Caco-2 (cell line): Measurements from ENCODE around the gene ALB. TPM values are rescaled to one million over a fixed set of nuclear protein-coding genes. Genes with fewer than 3 reads are reported as not detected.

Source experiments
- BruUV-seq: library from RNA; stranded (reverse); fragments of 400-500 nt; replicated peaks from 2 replicates; lab custom pipeline; 2021; lab: Mats Ljungman, UMichigan
- CTCF ChIA-PET: fragments of 300-600 bp; sonication (Branson Sonifier 250); formaldehyde crosslinking; loops from one replicate; lab custom pipeline; 2022; ENCODE audit warnings: antibody characterized with exemption; lab: Charles Lee
- POLR2A ChIA-PET: fragments of 300-600 bp; sonication (Branson Sonifier 250); formaldehyde crosslinking; loops from one replicate; lab custom pipeline; 2022; ENCODE audit warnings: antibody characterized with exemption; lab: Charles Lee
- DNase-seq, 2 experiments: peaks; one replicate each; pipeline versions ENCODE4 v3.0.0 to v3.0.0-alpha.2; 2020 to 2022
- H3K27me3 ChIP-seq: replicated peaks from 2 replicates; pipeline ENCODE4 v1.6.0; 2011; ENCODE audit warnings: low read length; ENCODE audit not compliant: control insufficient read depth, insufficient read depth
- H3K36me3 ChIP-seq: 2 replicates; pipeline ENCODE4 v1.5.1; 2011; ENCODE audit warnings: low read length; ENCODE audit not compliant: control insufficient read depth, insufficient read depth
- H3K4me1 ChIP-seq: fragments of 250-450 bp; sonication (Bioruptor Pico); 2 replicates; pipeline ENCODE4 v1.5.1; 2020; ENCODE audit warnings: mild to moderate bottlenecking
- H3K4me3 ChIP-seq: 2 replicates; pipeline ENCODE4 v1.5.1; 2011; ENCODE audit warnings: low read depth, mild to moderate bottlenecking, control low read depth, low read length
- H3K9me3 ChIP-seq: fragments of 250-450 bp; sonication (Bioruptor Pico); 2 replicates; pipeline ENCODE4 v1.5.1; 2020; ENCODE audit warnings: mild to moderate bottlenecking, moderate library complexity
- H3K27ac Mint-ChIP-seq: one replicate; pipeline ENCODE4 v1.8.0; 2022; ENCODE audit warnings: mixed read lengths; ENCODE audit not compliant: unreplicated experiment
- H3K27me3 Mint-ChIP-seq: one replicate; pipeline ENCODE4 v1.8.0; 2022; ENCODE audit warnings: mixed read lengths; ENCODE audit not compliant: insufficient read depth, unreplicated experiment
- H3K36me3 Mint-ChIP-seq: one replicate; pipeline ENCODE4 v1.8.0; 2022; ENCODE audit warnings: mild to moderate bottlenecking, mixed read lengths; ENCODE audit not compliant: insufficient read depth, unreplicated experiment
- H3K4me1 Mint-ChIP-seq: one replicate; pipeline ENCODE4 v1.8.0; 2022; ENCODE audit warnings: low read depth, mixed read lengths; ENCODE audit not compliant: unreplicated experiment
- H3K4me3 Mint-ChIP-seq: one replicate; pipeline ENCODE4 v1.8.0; 2022; ENCODE audit warnings: mild to moderate bottlenecking, moderate library complexity, mixed read lengths; ENCODE audit not compliant: unreplicated experiment
- H3K9me3 Mint-ChIP-seq: one replicate; pipeline ENCODE4 v1.8.0; 2022; ENCODE audit warnings: mixed read lengths; ENCODE audit not compliant: unreplicated experiment
- intact Hi-C: fragments of 100-400 bp; cut with micrococcal nuclease; formaldehyde crosslinking; loops from one replicate; pipeline ENCODE4 v1.10.0; 2022; ENCODE audit not compliant: unreplicated experiment
- total RNA-seq: library from RNA; stranded (reverse); gene quantifications from 2 replicates; pipeline ENCODE4 v1.2.3, GENCODE V29; 2022
- TF ChIP-seq, protein P1 (sequence below), 2 experiments: fragments of 200-600 bp in 1 of 2; IDR thresholded peaks; 1 replicate in 1 of 2; 2 replicates in 1 of 2; pipeline versions ENCODE4 v1.5.1 to v1.8.0; 2011 to 2022; ENCODE audit warnings: antibody characterized with exemption in 1 of 2, control low read depth in 1 of 2, inconsistent platforms in 1 of 2, low read depth in 1 of 2, low read length in 1 of 2, mild to moderate bottlenecking in 1 of 2, moderate library complexity in 1 of 2; ENCODE audit not compliant: insufficient read depth in 1 of 2, severe bottlenecking in 1 of 2, unreplicated experiment in 1 of 2

The ALB gene
- total RNA-seq, 1 experiment from 2014 or later = 64.9 TPM

DNA sequence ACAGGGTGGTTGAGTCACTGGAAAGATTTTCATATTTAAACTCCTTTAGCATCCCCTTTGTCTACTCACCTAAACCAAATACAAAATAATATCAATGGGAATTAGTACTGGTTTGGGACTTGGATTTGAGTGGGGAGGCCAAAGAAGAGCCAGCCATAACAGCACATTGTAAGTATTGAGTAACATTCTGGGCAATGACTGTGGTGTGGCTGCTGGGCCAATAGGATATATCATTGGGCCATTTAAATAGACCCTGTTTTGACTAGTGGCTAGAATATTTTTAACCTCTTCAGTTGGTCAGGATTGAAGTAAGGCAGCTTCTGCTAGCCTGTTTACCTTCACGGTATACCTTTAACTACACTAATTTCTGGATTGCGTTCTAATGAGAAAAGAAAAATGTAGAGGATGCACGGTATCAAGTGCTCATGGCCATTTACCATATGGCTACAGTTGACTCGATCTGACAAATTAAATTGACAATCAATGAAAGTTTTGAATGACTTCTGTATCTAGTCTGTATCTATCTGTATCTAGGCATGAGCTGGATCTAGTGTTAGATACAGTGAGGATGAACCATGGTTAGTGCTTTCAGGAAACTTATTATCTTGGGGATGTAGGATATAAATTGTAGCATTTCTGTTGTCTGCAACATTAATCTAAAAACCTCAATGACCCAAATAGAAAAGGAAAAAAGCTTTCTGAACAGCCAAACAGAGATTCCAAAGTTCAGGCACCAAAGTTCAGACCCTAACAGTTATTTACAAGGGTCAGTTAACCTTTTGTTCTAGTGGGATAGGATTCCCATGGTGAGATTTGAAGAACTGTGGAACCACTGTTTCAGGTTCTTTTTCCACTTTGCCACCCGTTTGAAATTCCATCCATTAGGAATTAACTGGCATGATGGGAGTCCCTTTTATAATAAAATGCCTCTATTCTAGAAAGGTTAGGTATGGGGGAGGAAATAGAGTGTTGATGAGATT is 6.8 kb upstream of the ALB start:
- H3K4me1 ChIP-seq = peaks cover 12% of the 10 kb centered on the region
- H3K36me3 ChIP-seq = no peaks in the 10 kb centered on the region
- H3K9me3 ChIP-seq = no peaks in the 10 kb centered on the region
- no TSS peak for BruUV-seq
- intact Hi-C loops = no loop called here
- ChIA-PET POLR2A (no interaction called here), CTCF (no interaction called here)
- H3K4me3 Mint-ChIP-seq = no peak overlapping the region
- TF ChIP-seq, protein P1, sequence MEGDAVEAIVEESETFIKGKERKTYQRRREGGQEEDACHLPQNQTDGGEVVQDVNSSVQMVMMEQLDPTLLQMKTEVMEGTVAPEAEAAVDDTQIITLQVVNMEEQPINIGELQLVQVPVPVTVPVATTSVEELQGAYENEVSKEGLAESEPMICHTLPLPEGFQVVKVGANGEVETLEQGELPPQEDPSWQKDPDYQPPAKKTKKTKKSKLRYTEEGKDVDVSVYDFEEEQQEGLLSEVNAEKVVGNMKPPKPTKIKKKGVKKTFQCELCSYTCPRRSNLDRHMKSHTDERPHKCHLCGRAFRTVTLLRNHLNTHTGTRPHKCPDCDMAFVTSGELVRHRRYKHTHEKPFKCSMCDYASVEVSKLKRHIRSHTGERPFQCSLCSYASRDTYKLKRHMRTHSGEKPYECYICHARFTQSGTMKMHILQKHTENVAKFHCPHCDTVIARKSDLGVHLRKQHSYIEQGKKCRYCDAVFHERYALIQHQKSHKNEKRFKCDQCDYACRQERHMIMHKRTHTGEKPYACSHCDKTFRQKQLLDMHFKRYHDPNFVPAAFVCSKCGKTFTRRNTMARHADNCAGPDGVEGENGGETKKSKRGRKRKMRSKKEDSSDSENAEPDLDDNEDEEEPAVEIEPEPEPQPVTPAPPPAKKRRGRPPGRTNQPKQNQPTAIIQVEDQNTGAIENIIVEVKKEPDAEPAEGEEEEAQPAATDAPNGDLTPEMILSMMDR (IDR thresholded peaks at IDR 0.05; ENCODE audit: insufficient read depth in 1 of 2, low read depth in 1 of 2, low read length in 1 of 2, severe bottlenecking in 1 of 2, unreplicated experiment in 1 of 2) = no peak
- H3K9me3 Mint-ChIP-seq = no peaks in the 10 kb centered on the region
- H3K4me1 Mint-ChIP-seq = peaks cover 9% of the 10 kb centered on the region
- H3K36me3 Mint-ChIP-seq = no peaks in the 10 kb centered on the region
- H3K4me3 ChIP-seq = no peak overlapping the region
- no peaks in the 10 kb centered on the region for H3K27me3 ChIP-seq
- DNase-seq = no peak
- no peaks in the 10 kb centered on the region for H3K27me3 Mint-ChIP-seq
- no peak overlapping the region for H3K27ac Mint-ChIP-seq

DNA sequence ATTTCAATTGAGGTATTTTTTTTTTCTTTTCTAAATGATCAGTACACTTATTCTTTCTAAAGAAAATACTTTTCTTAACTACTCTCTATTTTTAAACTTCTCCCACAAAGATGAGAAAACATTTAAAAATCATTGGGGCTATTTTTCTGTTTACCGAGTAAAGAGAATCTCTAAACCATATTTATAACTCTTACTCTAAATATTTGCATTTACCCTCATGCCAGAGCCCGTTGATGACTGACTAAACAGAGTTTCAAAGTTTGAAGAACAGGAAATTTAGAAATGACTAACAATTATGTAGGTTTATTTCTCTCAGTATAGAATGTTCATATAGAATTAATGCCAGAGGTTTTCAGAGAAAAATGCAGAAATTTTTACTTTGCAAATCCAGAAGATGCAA is 2.7 kb upstream of the ALB start:
- intact Hi-C loops = loop anchor here (1.0 kb wide), 1 partner anchor 31 kb away; no protein-coding TSS in a partner anchor
- TF ChIP-seq, protein P1 (IDR thresholded peaks at IDR 0.05; ENCODE audit: insufficient read depth in 1 of 2, low read depth in 1 of 2, low read length in 1 of 2, severe bottlenecking in 1 of 2, unreplicated experiment in 1 of 2) = no peak
- Histone ChIP-seq H3K27me3 (no peaks in the 10 kb centered on the region), H3K9me3 (no peaks in the 10 kb centered on the region), H3K36me3 (no peaks in the 10 kb centered on the region), H3K4me3 (no peak overlapping the region), H3K4me1 (peaks cover 6% of the 10 kb centered on the region)
- H3K27ac Mint-ChIP-seq = no peak overlapping the region
- ChIA-PET CTCF (no interaction called here), POLR2A (no interaction called here)
- no peaks in the 10 kb centered on the region for H3K9me3 Mint-ChIP-seq
- H3K27me3 Mint-ChIP-seq = no peaks in the 10 kb centered on the region
- DNase-seq = no peak
- peaks cover 9% of the 10 kb centered on the region for H3K4me1 Mint-ChIP-seq
- no peak overlapping the region for H3K4me3 Mint-ChIP-seq
- H3K36me3 Mint-ChIP-seq = peaks cover 4% of the 10 kb centered on the region
- no TSS peak for BruUV-seq

DNA sequence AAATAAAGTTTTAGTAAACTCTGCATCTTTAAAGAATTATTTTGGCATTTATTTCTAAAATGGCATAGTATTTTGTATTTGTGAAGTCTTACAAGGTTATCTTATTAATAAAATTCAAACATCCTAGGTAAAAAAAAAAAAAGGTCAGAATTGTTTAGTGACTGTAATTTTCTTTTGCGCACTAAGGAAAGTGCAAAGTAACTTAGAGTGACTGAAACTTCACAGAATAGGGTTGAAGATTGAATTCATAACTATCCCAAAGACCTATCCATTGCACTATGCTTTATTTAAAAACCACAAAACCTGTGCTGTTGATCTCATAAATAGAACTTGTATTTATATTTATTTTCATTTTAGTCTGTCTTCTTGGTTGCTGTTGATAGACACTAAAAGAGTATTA is 370 bp downstream of the ALB start:
- CTCF ChIA-PET = no interaction called here
- H3K27ac Mint-ChIP-seq = no peak overlapping the region
- no peaks in the 10 kb centered on the region for H3K4me1 ChIP-seq
- H3K4me3 ChIP-seq = no peak overlapping the region
- H3K27me3 ChIP-seq = no peaks in the 10 kb centered on the region
- DNase-seq = no peak
- intact Hi-C loops = no loop called here
- no peaks in the 10 kb centered on the region for H3K9me3 Mint-ChIP-seq
- POLR2A ChIA-PET = no interaction called here
- no TSS peak for BruUV-seq
- no peaks in the 10 kb centered on the region for H3K4me1 Mint-ChIP-seq
- no peak overlapping the region for H3K4me3 Mint-ChIP-seq
- H3K9me3 ChIP-seq = no peaks in the 10 kb centered on the region
- no peaks in the 10 kb centered on the region for H3K27me3 Mint-ChIP-seq
- TF ChIP-seq, protein P1 (IDR thresholded peaks at IDR 0.05; ENCODE audit: insufficient read depth in 1 of 2, low read depth in 1 of 2, low read length in 1 of 2, severe bottlenecking in 1 of 2, unreplicated experiment in 1 of 2) = no peak
- H3K36me3 Mint-ChIP-seq = peaks cover 4% of the 10 kb centered on the region
- no peaks in the 10 kb centered on the region for H3K36me3 ChIP-seq
